Skin of body (tissue), 2 donors: ENCODE data around the gene TOMM20. TPM values are rescaled to one million over a fixed set of nuclear protein-coding genes. Genes with fewer than 3 reads are reported as not detected.
"Not testable (repeated sequence)": the region's sequence is repeated elsewhere in the genome, so short reads cannot be mapped to it uniquely, and the experiment has no call there.

Experiments
- DNase-seq: peaks from one replicate; lab custom pipeline; 2025; lab: John Stamatoyannopoulos, UW
- total RNA-seq: library from RNA; depleted of rRNA; stranded (reverse); fragments of >200 nt; gene quantifications from one replicate; pipeline ENCODE4 v1.2.3, GENCODE V29; 2014

The TOMM20 gene
- total RNA-seq, 1 donor from 2014 or later = 77.9 TPM

DNA sequence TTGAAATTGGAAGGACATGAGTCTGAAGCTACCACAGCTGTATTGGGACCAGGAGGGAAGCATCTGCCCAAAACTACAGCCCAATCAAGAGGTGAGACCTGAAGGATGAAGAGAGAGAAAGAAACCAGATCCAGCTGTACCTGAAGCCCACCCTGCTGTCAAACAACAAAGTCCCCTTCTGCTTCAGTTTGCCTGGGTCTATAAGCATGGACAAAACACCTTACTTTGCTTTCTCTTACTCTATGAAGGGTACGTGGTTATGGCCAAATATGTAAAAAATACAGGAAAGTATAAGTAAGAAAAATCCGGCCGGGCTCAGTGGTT, 26.4 kb downstream of the TOMM20 start:
- no peak for DNase-seq

DNA sequence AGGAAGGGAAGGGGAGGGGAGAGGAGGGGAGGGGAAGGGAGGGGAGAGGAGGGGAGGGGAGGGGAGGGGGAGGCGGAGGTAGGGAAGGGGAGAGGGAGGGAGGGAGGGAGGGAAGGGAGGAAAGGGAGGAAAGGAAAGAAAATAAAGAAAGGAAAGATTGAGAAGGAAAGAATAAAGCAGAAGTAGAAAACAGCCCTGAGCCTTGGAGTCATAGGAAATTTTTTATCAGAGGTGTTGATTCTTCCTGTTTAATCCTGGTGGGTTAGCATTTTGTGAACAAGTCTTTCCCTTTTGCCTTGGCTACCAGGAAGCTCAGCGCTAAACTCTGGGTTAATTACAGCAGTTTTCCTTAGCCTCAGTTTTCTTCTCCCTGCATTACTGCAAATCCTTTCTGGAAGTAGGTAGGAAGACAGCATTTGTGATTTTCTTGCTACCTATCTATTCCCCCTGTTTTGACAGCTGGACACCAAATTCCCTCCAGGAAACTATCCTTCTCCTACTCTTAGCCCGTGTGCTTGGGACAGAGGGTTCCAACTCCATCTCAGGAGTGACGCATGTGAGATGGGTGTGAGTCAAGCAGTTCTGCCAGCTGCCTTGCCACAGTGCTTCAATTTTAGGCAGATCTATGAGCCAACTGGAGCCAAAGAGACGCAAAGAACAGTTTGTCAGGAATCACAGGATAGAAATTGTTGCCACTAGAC, 26.9 kb downstream of the TOMM20 start:
- DNase-seq = no peak

DNA sequence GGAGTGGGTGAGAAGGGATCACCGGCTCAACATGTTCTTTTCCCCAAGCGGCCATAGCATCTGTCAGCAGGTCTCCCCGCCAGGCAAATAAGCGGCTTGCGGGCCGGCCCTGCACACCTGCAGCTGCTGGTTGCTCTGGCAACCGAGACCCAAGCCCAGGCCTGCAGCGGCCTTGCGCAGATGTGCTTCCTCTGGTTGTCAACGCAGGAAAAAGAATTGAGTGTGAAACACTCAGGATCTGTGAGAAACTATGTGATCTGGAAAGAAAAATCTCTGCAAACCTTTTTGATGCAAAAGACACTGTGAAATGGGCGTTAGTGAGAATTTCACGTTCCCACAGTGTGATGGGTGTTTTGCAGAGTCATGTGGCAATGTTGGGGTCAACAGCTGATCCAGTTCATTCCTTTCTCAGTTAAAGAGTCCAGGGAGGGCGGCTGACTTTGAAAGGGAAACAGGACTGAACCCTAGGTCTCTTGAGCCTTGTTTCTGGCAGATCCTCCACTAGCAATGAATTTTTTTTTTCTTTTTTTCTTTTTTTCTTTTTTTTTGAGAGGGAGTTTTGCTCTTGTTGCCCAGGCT, 28.4 kb downstream of the TOMM20 start:
- peak; percentile 48 for DNase-seq

DNA sequence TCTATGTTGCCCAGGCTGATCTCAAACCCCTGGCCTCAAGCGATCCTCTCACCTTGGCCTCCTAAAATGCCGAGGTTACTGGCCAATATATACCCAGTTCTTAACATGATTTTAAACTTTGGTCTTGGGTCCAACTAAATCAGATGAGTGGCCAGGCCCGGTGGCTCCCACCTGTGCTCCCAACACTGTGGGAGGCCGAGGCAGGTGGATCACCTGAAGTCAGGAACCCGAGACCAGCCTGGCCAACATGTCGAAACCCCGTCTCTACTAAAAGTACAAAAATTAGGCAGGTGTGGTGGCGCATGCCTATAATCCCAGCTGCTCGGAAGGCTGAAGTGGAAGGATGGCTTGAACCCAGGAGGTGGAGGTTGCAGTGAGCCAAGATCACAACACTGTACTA, 29.6 kb downstream of the TOMM20 start:
- DNase-seq = no peak

DNA sequence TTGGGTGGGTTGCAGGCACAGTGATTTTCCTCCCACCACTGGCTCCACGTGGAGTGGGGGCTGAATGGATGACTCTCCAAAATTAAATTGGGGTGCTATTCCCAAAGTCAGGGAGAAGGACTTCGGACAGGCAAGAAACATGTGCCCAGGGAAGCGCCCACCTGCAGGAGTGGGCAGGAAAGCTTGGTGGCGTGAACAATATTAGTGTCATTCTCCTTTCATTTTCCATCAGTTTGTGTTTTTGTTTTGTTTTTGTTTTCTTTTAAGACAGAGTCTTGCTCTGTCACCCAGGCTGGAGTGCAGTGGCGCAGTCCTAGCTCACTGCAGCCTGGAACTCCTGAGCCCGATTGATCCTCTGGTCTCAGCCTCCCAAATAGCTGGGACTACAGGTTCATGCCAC, 30.1 kb downstream of the TOMM20 start:
- no peak for DNase-seq

DNA sequence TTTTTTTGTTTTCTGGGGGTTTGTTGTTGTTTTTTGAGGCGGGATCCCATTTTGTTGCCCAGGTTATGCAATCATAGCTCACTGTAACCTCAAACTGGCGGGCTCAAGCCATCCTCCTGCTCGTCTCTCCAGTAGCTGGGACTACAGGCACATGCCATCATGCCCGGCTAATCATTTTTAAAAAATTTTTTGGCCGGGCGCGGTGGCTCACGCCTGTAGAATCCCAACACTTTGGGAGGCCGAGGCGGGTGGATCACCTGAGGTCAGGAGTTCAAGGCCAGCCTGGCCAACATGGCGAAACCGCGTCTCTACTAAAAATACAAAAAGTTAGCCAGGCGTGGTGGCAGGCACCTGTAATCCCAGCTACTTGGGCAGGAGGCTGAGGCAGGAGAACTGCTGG, 31.1 kb downstream of the TOMM20 start:
- not testable (repeated sequence) for DNase-seq

DNA sequence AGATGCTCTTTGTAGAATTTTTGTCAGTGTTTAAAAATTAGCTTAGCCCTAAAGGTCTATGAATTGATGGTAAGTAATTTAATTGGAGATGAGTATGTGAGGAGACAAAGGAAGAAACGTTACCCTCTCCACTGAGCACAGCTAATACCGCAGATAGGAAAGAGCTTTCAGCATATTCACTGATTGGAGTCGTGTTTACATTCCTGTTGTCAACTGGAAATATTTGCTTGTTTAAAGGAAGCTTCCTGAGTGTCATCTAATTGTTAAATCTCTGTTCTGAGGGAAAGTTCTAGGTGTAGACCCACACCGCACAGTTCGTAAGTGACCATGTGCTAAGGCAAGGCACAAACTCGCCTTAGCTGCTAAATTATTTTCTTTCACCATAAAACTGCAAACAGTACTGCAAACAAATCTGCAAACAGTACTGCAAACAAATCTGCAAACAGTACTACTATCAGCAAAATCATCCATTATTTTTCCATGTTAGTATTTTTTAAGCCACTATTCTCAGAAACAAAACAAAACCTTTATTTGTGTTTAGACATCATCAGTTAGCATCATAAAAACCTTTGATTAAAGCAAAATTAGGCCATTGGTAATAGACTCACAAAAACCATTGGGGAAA, 32.6 kb downstream of the TOMM20 start:
- DNase-seq = no peak

DNA sequence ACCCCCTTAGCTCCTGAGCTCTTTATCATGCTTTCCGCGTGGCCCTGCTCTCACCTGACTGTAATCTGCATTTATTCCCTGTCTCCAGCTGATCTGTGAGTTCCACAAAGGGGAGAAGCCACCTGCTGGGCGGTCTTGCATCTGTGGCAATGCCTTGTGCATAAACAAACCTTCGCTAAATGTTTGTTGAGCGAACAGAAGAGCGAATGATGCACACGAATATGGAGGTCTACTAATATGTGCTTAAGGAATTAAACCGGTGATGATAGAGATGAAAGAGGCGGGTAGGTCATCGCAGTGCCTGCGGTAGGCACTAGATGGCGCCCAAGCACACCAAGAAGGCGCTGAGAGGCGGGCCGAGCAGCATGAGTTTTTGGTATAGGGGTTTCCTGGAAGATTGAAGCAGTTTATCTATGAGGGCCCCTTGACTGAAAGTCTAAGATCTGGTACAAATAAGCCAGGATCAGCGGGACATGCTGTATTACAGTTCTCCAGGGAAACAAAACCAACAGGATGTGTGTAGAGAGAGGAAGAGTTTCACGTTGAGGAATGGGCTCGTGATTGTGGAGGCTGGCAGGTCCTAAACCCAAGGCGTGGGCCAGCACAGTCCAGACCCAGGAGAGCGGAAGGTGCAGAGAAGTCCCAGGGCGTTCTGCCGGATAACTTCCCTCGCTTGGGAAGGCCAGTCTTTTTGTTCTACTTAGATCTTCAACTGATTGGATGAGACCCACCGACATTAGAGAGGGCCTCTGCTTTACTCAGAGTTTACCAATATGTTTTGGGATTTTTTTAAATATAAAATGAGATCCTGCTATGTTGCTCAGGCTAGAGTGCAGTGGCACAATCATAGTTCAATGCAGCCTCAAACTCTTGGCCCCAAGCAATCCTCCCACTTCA, 34.7 kb downstream of the TOMM20 start:
- peak; percentile 47 for DNase-seq

DNA sequence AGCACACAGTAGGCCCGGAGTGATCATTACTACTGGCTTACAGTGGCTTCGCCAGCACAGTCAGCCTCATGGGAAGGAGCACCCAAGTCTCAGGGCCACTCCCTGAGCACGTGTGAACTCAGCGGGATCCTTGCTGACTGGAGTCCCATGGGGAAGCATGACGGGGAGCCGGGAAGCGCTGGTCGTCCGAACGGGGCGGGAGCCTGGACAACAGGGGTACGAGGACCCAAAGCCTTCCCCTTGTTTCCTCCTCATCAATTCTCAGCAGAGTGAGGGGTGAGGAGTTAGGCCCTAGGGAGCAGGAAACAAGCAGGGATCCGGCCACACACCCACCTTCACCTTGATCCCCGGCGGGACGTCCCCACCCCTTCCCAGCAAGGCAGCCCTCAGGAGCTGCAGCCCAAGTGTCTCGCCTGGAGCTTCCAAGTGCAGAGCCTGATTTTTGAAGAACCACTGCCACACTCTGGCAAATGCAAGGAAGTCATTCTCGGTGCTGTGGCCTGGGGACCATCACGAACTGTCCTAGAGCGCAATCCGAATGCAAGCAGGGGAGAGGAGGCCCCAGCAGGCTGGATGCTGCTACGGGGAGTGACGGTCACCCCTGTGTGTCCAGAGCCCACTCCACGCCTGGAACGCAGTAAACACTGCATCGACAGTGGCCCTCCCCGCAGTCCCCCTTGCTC, 35.5 kb downstream of the TOMM20 start:
- peak; percentile 71 for DNase-seq

DNA sequence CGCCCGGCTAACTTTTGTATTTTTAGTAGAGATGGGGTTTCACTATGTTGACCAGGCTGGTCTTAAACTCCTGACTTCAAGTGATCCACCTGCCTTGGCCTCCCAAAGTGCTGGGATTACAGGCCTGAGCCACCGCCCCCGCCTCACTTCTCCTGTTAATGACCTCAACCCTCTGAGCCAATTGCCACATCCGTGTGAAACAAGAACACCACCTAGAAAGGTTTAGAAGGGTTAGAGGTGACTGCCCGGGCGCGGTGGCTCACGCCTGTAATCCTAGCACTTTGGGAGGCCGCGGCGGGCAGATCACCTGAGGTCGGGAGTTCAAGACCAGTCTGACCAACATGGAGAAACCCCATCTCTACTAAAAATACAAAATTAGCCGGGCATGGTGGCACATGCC, 36.2 kb downstream of the TOMM20 start:
- DNase-seq = not testable (repeated sequence)

DNA sequence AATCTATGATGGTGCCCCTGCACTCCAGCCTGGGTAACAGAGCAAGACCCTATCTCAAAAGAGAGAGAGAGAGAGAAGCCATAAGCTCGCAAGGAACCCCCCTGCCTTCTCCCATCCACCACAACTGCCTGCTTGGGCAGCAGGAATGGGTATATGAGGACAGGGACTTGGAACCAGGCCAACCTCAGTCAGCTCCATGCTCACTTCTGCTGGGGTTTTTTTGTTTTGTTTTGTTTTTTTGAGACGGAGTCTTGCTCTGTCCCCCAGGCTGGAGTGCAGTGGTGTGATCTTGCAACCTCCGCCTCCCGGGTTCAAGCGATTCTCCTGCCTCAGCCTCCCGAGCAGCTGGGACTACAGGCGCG, 36.6 kb downstream of the TOMM20 start:
- not testable (repeated sequence) for DNase-seq

DNA sequence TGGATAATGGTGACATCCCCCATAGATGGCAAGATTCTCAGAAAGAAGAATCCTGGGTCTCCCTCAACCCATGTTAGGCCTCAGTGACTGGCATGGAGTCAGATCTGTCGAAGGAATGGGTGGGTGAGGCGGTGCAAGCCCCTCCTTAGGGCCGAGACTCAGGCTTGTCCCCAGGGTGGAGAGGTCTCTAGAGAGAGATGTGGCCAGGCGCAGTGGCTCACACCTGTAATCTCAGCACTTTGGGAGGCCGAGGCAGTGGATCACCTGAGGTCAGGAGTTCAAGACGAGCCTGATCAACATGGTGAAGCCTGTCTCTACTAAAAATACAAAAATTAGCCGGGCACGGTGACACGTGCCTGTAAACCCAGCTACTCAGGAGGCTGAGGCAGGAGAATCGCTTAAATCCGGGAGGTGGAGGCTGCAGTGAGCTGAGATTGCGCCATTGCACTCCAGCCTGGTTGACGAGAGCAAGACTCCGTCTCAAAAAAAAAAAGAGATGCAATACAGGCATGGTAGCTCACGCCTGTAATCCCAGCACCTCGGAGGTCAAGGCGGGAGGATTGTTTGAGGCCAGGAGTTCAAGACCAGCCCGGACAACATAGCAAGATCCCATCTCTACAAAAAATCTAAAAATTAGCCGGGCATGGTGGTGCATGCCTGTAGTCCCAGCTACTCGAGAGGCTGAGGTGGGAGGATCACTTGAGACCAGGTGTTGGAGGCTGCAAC, 37.2 kb downstream of the TOMM20 start:
- DNase-seq = not testable (repeated sequence)

DNA sequence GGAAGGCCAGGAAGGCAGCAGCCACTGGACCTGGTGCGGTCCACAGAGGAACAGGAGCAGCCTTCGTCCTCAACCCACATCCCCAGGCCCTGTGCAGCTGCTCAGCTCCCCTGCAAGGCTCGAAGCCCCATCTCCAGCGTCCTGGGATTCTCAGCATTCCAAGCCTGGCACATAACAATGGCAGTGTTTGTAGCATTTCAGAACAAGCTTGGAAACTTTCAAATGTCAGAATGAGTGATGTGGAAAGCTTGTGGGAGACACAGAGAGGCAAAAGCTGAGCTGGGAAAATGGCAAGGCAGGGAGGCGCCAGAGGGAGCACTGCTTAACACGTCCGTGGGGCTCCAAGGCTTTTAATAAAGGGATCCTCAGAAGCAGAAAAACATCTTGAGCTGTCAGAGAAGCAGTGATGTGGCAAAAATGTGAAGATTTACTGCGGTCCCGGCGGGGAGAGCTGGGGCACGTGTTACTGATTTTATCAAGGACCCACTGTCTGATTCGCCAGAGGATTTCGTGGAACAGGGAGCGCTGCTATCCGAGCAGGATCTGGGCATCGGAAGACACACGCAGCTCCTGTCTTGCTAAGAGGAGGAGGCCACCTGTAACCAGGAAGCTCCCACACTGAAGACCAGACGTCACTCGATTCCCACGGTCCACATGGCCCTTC, 38.1 kb downstream of the TOMM20 start:
- DNase-seq = peak; percentile 90

DNA sequence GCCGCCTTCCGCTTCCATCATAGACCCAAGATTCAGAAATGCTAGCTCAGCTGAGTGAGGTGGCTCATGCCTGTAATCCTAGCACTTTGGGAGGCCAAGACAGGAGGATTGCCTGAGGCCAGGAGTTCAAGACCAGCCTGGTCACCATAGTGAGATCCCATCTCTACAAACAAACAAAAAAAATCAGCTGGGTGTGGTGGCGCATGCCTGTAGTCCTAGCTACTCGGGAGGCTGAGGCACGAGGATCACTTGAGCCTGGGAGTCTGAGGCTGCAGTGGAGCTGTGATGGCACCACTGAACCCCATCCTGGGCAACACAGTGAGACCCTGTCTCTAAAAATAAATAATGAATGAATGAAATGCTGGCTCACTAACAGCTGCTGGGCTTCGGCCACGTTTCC, 39.7 kb downstream of the TOMM20 start:
- no peak for DNase-seq

DNA sequence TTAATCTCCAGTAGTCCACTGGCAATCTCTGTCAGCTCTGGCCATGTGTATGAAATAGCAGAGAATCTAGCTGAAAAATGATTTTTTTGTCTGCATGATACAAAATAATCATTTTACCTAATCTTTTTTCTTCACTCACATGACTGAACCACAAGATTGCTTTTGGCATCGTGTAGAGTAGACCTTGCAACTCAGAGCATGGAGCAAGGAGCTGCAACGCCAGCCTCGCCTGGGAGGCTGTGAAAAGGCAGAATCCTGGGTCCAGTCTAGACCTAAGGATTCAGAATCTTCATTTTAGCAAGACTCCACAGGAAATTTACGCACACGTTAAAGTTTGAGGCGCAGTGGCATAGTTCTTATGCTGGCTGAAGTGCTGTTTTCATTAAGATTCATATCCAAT, 40.2 kb downstream of the TOMM20 start:
- no peak for DNase-seq

DNA sequence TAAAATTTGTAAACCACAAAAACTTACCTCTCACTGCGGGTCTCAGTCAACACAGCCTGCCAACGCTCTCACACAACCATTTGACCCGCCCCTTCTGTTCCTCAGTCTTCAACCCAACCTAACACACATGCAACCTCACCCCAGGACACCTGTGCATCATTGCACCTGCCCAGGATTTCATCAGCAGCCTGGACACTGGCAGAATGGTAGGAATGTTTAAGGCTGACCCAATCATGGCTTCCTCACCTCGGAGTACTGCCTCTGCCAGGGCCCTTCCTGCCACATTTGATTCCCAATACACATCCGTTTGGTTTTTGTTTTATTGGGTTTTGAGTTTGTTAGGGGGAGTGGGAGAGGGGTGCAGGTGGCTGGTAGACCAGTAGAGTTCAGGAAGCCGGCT, 40.7 kb downstream of the TOMM20 start:
- no peak for DNase-seq

DNA sequence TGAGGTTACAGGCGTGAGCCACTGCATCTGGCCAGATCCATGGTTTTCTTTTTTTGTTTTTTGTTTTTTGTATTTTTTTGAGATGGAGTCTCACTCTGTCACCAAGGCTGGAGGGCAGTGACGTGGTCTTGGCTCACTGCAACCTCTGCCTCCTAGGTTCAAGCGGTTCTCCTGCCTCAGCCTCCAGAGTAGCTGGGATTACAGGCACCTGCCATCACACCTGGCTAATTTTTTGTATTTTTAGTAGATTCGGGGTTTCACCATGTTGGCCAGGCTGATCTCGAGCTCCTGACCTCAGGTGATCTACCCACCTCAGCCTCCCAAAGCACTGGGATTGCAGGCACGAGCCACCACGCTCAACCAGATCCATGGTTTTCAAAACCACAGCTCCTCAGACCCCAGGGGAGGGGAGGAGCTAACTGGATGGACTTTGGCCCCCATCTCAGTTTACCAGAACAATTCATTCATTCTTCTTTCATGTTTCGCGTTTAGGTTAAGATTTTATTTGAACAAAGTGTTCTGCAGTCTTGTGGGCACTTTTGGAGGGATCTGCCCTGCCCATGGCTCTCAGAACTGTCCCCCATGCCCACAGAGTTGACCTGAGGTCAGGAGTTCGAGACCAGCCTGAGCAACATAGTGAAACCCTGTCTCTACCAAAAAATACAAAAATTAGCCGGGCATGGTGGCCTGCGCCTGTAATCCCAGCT, 43.1 kb downstream of the TOMM20 start:
- DNase-seq = not testable (repeated sequence)

DNA sequence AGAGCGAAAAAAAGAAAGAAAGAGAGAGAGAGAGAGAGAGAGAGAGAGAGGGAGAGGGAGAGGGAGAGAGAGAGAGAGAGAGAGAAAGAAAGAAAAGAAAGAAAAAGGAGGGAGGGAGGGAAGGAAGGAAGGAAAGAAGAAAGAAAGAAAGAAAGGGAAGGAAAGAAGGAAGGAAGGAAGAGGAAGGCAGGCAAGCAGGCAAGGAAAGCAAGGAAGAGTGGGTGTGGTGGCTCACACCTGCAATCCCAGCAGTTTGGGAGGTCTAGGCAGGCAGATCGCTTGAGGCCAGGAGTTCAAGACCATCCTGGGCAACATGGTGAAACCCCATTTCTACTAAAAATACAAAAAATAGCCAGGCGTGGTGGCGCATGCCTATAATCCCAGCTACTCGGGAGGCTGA, 47.8 kb downstream of the TOMM20 start:
- not testable (repeated sequence) for DNase-seq

DNA sequence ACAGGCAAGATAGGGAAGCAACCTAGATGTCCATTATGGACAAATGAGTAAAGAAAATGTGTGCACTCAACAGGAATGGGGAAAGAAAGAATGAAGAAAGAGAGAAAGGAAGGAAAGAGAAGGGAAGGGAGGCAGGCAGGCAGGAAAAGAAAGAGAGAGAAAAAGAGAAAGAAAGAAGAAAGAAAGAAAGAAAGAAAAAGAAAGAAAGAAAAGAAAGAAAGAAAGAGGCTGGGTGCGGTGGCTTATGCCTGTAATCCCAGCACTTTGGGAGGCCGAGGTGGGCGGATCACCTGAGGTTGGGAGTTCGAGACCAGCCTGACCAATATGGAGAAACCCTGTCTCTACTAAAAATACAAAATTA, 48.4 kb downstream of the TOMM20 start:
- DNase-seq = not testable (repeated sequence)
